ENCODE measurements around the gene EVC2. TPM values are rescaled to one million over a fixed set of nuclear protein-coding genes. Genes with fewer than 3 reads are reported as not detected.

EVC2 gene
- total and polyA plus RNA-seq, 2 donors (not counting 1 experiment from before 2014, with no cell fraction given), result 1.4 to 16.5 TPM

DNA sequence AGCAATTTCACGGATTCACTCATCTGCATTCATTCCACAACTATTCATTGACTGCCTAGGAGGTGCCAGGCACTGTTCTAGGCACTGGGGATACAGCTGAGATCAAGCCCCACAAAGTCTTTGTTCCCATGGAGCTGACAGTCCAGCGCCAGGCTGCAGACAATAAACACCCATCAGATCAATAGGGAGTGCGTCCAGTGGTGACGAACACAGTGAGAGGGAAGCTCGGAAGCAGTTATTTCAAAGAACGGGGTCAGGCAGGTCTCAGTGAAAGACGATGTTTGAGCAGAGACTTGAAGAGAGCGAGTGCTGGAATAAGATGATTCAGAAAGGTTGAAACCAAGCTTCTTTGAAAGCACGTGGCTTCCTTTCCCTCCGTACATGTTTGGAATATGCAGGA, 167.2 kb downstream of the EVC2 start:
- no peak overlapping the region for H3K27ac ChIP-seq (ENCODE audit: insufficient read depth, low read length)
- no peak overlapping the region for H2AFZ ChIP-seq (ENCODE audit: low read length)
- TF ChIP-seq CTCF (conservative IDR thresholded peaks at IDR 0.05 in 1 of 2, IDR thresholded peaks at IDR 0.05 in 1 of 2; ENCODE audit: low read depth in 1 of 2, low read length in 2 of 2), result no peak
- no peak for TF ChIP-seq EZH2 (IDR thresholded peaks at IDR 0.05; ENCODE audit: low read length, missing control alignments)
- no peaks in the 10 kb centered on the region for H3K9me3 ChIP-seq (ENCODE audit: control insufficient read depth, insufficient read depth, low read depth, low read length)
- H3K4me3 ChIP-seq (replicated peaks in 1 of 4; ENCODE audit: control extremely low read depth in 1 of 4, insufficient read depth in 1 of 4, low read depth in 3 of 4, low read length in 4 of 4), result no peak overlapping the region
- DNase-seq (ENCODE audit: low read depth in 2 of 2), result no peak
- no peaks in the 10 kb centered on the region for H4K20me1 ChIP-seq (ENCODE audit: control insufficient read depth, extremely low read depth, insufficient read depth, low read length)
- H3K9ac ChIP-seq (ENCODE audit: insufficient read depth, low read length), result no peak overlapping the region
- no peak overlapping the region for H3K4me2 ChIP-seq (ENCODE audit: extremely low read depth, insufficient read depth, low read length)
- H3K27me3 ChIP-seq (ENCODE audit: control insufficient read depth, insufficient read depth, low read length), result no peaks in the 10 kb centered on the region
- no peaks in the 10 kb centered on the region for H3K79me2 ChIP-seq (ENCODE audit: control insufficient read depth, insufficient read depth, low read length)
- no peaks in the 10 kb centered on the region for H3K4me1 ChIP-seq (ENCODE audit: control insufficient read depth, extremely low read depth, insufficient read depth, low read length)
- H3K36me3 ChIP-seq (ENCODE audit: control insufficient read depth, insufficient read depth, low read length), result no peaks in the 10 kb centered on the region

DNA sequence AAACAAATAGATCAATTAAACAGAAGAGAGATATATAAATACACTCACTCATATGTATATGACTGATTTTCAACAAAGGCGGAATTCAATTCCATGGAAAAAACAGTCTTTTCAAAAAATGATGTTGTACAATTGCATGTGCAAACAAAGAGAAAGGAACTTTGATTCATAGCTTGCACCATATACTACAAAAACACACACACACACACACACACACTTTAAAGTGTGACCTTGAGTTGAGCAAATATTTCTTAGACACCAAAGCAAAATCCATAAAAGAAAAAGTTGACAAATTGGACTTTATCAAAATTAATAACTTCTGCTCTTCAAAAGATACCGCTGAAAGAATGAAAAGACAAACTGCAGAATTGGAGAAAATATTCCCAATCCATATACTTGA, 168.8 kb downstream of the EVC2 start:
- H2AFZ ChIP-seq (ENCODE audit: low read length), result no peak overlapping the region
- no peak for DNase-seq (ENCODE audit: low read depth in 2 of 2)
- no peak overlapping the region for H3K4me2 ChIP-seq (ENCODE audit: extremely low read depth, insufficient read depth, low read length)
- TF ChIP-seq CTCF (conservative IDR thresholded peaks at IDR 0.05 in 1 of 2, IDR thresholded peaks at IDR 0.05 in 1 of 2; ENCODE audit: low read depth in 1 of 2, low read length in 2 of 2) (no peak), EZH2 (IDR thresholded peaks at IDR 0.05; ENCODE audit: low read length, missing control alignments) (no peak)
- no peaks in the 10 kb centered on the region for H4K20me1 ChIP-seq (ENCODE audit: control insufficient read depth, extremely low read depth, insufficient read depth, low read length)
- no peaks in the 10 kb centered on the region for H3K4me1 ChIP-seq (ENCODE audit: control insufficient read depth, extremely low read depth, insufficient read depth, low read length)
- H3K27ac ChIP-seq (ENCODE audit: insufficient read depth, low read length), result no peak overlapping the region
- H3K9me3 ChIP-seq (ENCODE audit: control insufficient read depth, insufficient read depth, low read depth, low read length), result no peaks in the 10 kb centered on the region
- no peaks in the 10 kb centered on the region for H3K27me3 ChIP-seq (ENCODE audit: control insufficient read depth, insufficient read depth, low read length)
- H3K36me3 ChIP-seq (ENCODE audit: control insufficient read depth, insufficient read depth, low read length), result no peaks in the 10 kb centered on the region
- no peak overlapping the region for H3K4me3 ChIP-seq (replicated peaks in 1 of 4; ENCODE audit: control extremely low read depth in 1 of 4, insufficient read depth in 1 of 4, low read depth in 3 of 4, low read length in 4 of 4)
- H3K79me2 ChIP-seq (ENCODE audit: control insufficient read depth, insufficient read depth, low read length), result no peaks in the 10 kb centered on the region
- no peak overlapping the region for H3K9ac ChIP-seq (ENCODE audit: insufficient read depth, low read length)

- Histone ChIP-seq H3K4me3 (replicated peaks in 1 of 4; ENCODE audit: control extremely low read depth in 1 of 4, insufficient read depth in 1 of 4, low read depth in 3 of 4, low read length in 4 of 4) (no peak overlapping the region), H3K4me2 (ENCODE audit: extremely low read depth, insufficient read depth, low read length) (no peak overlapping the region), H3K9ac (ENCODE audit: insufficient read depth, low read length) (no peak overlapping the region), H3K9me3 (ENCODE audit: control insufficient read depth, insufficient read depth, low read depth, low read length) (no peaks in the 10 kb centered on the region), H2AFZ (ENCODE audit: low read length) (no peak overlapping the region), H3K36me3 (ENCODE audit: control insufficient read depth, insufficient read depth, low read length) (no peaks in the 10 kb centered on the region), H3K27ac (ENCODE audit: insufficient read depth, low read length) (no peak overlapping the region), H3K79me2 (ENCODE audit: control insufficient read depth, insufficient read depth, low read length) (no peaks in the 10 kb centered on the region), H3K27me3 (ENCODE audit: control insufficient read depth, insufficient read depth, low read length) (no peaks in the 10 kb centered on the region), H4K20me1 (ENCODE audit: control insufficient read depth, extremely low read depth, insufficient read depth, low read length) (no peaks in the 10 kb centered on the region), H3K4me1 (ENCODE audit: control insufficient read depth, extremely low read depth, insufficient read depth, low read length) (no peaks in the 10 kb centered on the region)
- TF ChIP-seq CTCF (conservative IDR thresholded peaks at IDR 0.05 in 1 of 2, IDR thresholded peaks at IDR 0.05 in 1 of 2; ENCODE audit: low read depth in 1 of 2, low read length in 2 of 2), result no peak
- TF ChIP-seq EZH2 (IDR thresholded peaks at IDR 0.05; ENCODE audit: low read length, missing control alignments), result no peak
- no peak for DNase-seq (ENCODE audit: low read depth in 2 of 2)
Measured at GRCh38 chr4:5532100-5532499, 176.3 kb downstream of the EVC2 start.
